HCT116 (cell line): ENCODE measurements around the gene CMA1. TPM values are rescaled to one million over a fixed set of nuclear protein-coding genes. Genes with fewer than 3 reads are reported as not detected.

ENCODE experiments used
- ATAC-seq: fragments of 200-7000 bp; cut with Tn5 transposase; 2 replicates; pipeline ENCODE4 v1.9.1; 2020; ENCODE audit warnings: mild to moderate bottlenecking, moderate library complexity
- BruUV-seq: library from RNA; stranded (reverse); fragments of 400-500 nt; replicated peaks from 2 replicates; lab custom pipeline; 2021; lab: Mats Ljungman, UMichigan
- CTCF ChIA-PET: fragments of 300-600 bp; sonication (Branson Sonifier 250); formaldehyde crosslinking; loops from one replicate; lab custom pipeline; 2021; ENCODE audit warnings: antibody characterized with exemption; lab: Charles Lee
- POLR2A ChIA-PET: fragments of 300-600, 350-600 bp; sonication (Branson Sonifier 250); formaldehyde crosslinking; loops from one replicate; lab custom pipeline; 2021; ENCODE audit warnings: antibody characterized with exemption; lab: Charles Lee
- RAD21 ChIA-PET, 2 experiments: fragments of 300-600 bp; sonication (Branson Sonifier 250); formaldehyde crosslinking; loops; one replicate each; lab custom pipeline; 2023; ENCODE audit warnings: low total read pairs in 2 of 2; ENCODE audit not compliant: uncharacterized antibody in 2 of 2, unreplicated experiment in 2 of 2, low non-redundant PET in 1 of 2; lab: Charles Lee
- DNase-seq: peaks from one replicate; pipeline ENCODE4 v3.0.0-alpha.2; 2010; ENCODE audit warnings: low read depth, low spot score
- H2AFZ ChIP-seq: fragments of 200-600 bp; shearing (Covaris generic), sonication (generic); 2 replicates; pipeline ENCODE4 v1.6.1; 2017; ENCODE audit warnings: low read depth, mixed run types, mixed read lengths, antibody characterized with exemption, low read length; ENCODE audit not compliant: poor library complexity, severe bottlenecking
- H3K27ac ChIP-seq: 2 replicates; pipeline ENCODE4 v1.5.1; 2012; ENCODE audit warnings: low read depth, low read length
- H3K27me3 ChIP-seq: fragments of 200-600 bp; sonication (generic); 2 replicates; pipeline ENCODE4 v1.6.1; 2016; ENCODE audit warnings: mixed run types, low read length, mixed read lengths; ENCODE audit not compliant: insufficient read depth
- H3K36me3 ChIP-seq, 2 experiments: fragments of 200-500 bp in 1 of 2; fragments of 200-600 bp in 1 of 2; sonication (Bioruptor generic) in 1 of 2; sonication (generic) in 1 of 2; 2 replicates each; pipeline versions ENCODE4 v1.5.1 to v1.6.1; 2014 to 2016; ENCODE audit warnings: low read length in 2 of 2, inconsistent platforms in 1 of 2, mixed read lengths in 1 of 2, mixed run types in 1 of 2; ENCODE audit not compliant: insufficient read depth in 2 of 2, control insufficient read depth in 1 of 2
- H3K4me1 ChIP-seq, 2 experiments: fragments of 200-600 bp in 1 of 2; sonication (generic) in 1 of 2; 2 replicates each; pipeline versions ENCODE4 v1.5.1 to v1.6.1; 2012 to 2017; ENCODE audit warnings: low read length in 2 of 2, inconsistent platforms in 1 of 2, mild to moderate bottlenecking in 1 of 2, mixed read lengths in 1 of 2, mixed run types in 1 of 2, moderate library complexity in 1 of 2; ENCODE audit not compliant: insufficient read depth in 2 of 2, control insufficient read depth in 1 of 2
- H3K4me2 ChIP-seq: fragments of 200-600 bp; sonication (generic); 2 replicates; pipeline ENCODE4 v1.6.1; 2017; ENCODE audit warnings: mixed run types, low read length, mixed read lengths
- H3K4me3 ChIP-seq, 2 experiments: fragments of 200-600 bp in 1 of 2; sonication (generic) in 1 of 2; replicated peaks in 1 of 2; 2 replicates each; pipeline ENCODE4 v1.5.1; 2011 to 2016; ENCODE audit warnings: low read length in 2 of 2, control low read depth in 1 of 2, low read depth in 1 of 2, mild to moderate bottlenecking in 1 of 2, mixed read lengths in 1 of 2, mixed run types in 1 of 2
- H3K79me2 ChIP-seq: fragments of 200-600 bp; sonication (generic); 2 replicates; pipeline ENCODE4 v1.6.1; 2017; ENCODE audit warnings: mild to moderate bottlenecking, mixed run types, low read length, moderate library complexity, mixed read lengths; ENCODE audit not compliant: insufficient read depth
- H3K9ac ChIP-seq: fragments of 200-600 bp; sonication (generic); 2 replicates; pipeline ENCODE4 v1.6.1; 2016; ENCODE audit warnings: low read length, mixed read lengths
- H3K9me2 ChIP-seq: fragments of 200-600 bp; sonication (generic), shearing (Covaris generic); 2 replicates; pipeline ENCODE4 v1.6.1; 2017; ENCODE audit warnings: mixed run types, mild to moderate bottlenecking, moderate library complexity; ENCODE audit not compliant: insufficient read depth
- H3K9me3 ChIP-seq, 2 experiments: fragments of 200-500 bp in 1 of 2; fragments of 200-600 bp in 1 of 2; sonication (Bioruptor generic) in 1 of 2; sonication (generic) in 1 of 2; 2 replicates each; pipeline ENCODE4 v1.6.1; 2014 to 2017; ENCODE audit warnings: low read length in 2 of 2, mixed read lengths in 2 of 2, inconsistent platforms in 1 of 2, low read depth in 1 of 2, mild to moderate bottlenecking in 1 of 2, mixed run types in 1 of 2, moderate library complexity in 1 of 2; ENCODE audit not compliant: control insufficient read depth in 1 of 2, insufficient read depth in 1 of 2
- H4K20me1 ChIP-seq: fragments of 200-600 bp; sonication (generic), shearing (Covaris generic); 2 replicates; pipeline ENCODE4 v1.6.1; 2017; ENCODE audit warnings: mixed run types, mild to moderate bottlenecking, moderate library complexity; ENCODE audit not compliant: insufficient read depth
- EZH2phosphoT487 ChIP-seq: fragments of 200-600 bp; IDR thresholded peaks from 2 replicates; pipeline ENCODE4 v1.6.1; 2018; ENCODE audit warnings: antibody characterized with exemption, borderline replicate concordance
- POLR2AphosphoS5 ChIP-seq: IDR thresholded peaks from 2 replicates; pipeline ENCODE4 v1.6.1; 2011; ENCODE audit warnings: mild to moderate bottlenecking, low read depth, low read length, moderate library complexity
- YY1 ChIP-seq: IDR thresholded peaks from 2 replicates; pipeline ENCODE4 v1.6.1; 2011; ENCODE audit warnings: low read length, low read depth, moderate library complexity, mild to moderate bottlenecking; ENCODE audit not compliant: insufficient replicate concordance; ENCODE audit errors: extremely low read depth
- intact Hi-C: fragments of 100-400 bp; cut with micrococcal nuclease; formaldehyde crosslinking; loops from 2 replicates; pipeline ENCODE4 v1.10.0; 2022
- total RNA-seq: library from RNA; stranded (reverse); gene quantifications from one replicate; pipeline ENCODE4 v1.2.1, GENCODE V29; 2021; ENCODE audit not compliant: unreplicated experiment
- TF ChIP-seq, protein P1 (sequence below): IDR thresholded peaks from 2 replicates; pipeline ENCODE4 v1.6.1; 2012; ENCODE audit warnings: low read depth
- TF ChIP-seq, protein P2 (sequence below), 3 experiments: fragments of 200-600 bp in 1 of 3; sonication (generic) in 1 of 3; IDR thresholded peaks in 2 of 3; conservative IDR thresholded peaks in 1 of 3; 2 replicates each; pipeline ENCODE4 v1.5.1; 2012 to 2017; ENCODE audit warnings: low read depth in 2 of 3, low read length in 2 of 3, antibody characterized with exemption in 1 of 3, borderline replicate concordance in 1 of 3, control low read depth in 1 of 3, mild to moderate bottlenecking in 1 of 3, mixed read lengths in 1 of 3, mixed run types in 1 of 3, moderate library complexity in 1 of 3; ENCODE audit not compliant: insufficient read depth in 1 of 3

Gene CMA1
- total RNA-seq, 1 experiment from 2014 or later, result not detected

DNA sequence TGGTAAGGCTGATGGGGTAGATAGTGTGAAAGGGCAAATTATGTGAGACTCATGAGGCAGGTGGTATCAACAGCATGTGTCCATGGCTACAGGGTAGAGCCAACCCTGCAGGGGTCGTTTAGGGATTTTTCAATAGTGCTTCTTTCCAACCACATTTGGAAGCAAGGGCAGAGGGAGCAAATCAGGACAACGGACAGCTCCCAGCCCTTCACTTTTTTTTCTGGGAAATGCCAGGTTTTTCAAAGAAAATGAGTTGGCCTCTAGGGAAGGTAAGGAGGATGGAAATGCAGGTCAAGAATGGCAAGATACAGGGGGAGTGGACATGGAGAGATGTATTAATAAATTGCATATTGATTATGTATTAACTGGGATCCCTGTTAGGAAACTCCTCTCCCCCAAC is 4.9 kb upstream of the CMA1 start:
- H3K4me3 ChIP-seq, result no peak overlapping the region
- H2AFZ ChIP-seq, result no peak overlapping the region
- no peak overlapping the region for H3K9ac ChIP-seq
- BruUV-seq, result no TSS peak
- ChIA-PET CTCF (no interaction called here), POLR2A (no interaction called here), RAD21 (no interaction called here)
- no peak overlapping the region for H3K27ac ChIP-seq
- DNase-seq (no peak), ATAC-seq (no peak)
- H3K27me3 ChIP-seq, result peaks cover 34% of the 10 kb centered on the region
- intact Hi-C loops, result no loop called here
- TF ChIP-seq POLR2AphosphoS5 (no peak), EZH2phosphoT487 (no peak), YY1 (no peak)
- TF ChIP-seq, protein P1, sequence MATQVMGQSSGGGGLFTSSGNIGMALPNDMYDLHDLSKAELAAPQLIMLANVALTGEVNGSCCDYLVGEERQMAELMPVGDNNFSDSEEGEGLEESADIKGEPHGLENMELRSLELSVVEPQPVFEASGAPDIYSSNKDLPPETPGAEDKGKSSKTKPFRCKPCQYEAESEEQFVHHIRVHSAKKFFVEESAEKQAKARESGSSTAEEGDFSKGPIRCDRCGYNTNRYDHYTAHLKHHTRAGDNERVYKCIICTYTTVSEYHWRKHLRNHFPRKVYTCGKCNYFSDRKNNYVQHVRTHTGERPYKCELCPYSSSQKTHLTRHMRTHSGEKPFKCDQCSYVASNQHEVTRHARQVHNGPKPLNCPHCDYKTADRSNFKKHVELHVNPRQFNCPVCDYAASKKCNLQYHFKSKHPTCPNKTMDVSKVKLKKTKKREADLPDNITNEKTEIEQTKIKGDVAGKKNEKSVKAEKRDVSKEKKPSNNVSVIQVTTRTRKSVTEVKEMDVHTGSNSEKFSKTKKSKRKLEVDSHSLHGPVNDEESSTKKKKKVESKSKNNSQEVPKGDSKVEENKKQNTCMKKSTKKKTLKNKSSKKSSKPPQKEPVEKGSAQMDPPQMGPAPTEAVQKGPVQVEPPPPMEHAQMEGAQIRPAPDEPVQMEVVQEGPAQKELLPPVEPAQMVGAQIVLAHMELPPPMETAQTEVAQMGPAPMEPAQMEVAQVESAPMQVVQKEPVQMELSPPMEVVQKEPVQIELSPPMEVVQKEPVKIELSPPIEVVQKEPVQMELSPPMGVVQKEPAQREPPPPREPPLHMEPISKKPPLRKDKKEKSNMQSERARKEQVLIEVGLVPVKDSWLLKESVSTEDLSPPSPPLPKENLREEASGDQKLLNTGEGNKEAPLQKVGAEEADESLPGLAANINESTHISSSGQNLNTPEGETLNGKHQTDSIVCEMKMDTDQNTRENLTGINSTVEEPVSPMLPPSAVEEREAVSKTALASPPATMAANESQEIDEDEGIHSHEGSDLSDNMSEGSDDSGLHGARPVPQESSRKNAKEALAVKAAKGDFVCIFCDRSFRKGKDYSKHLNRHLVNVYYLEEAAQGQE, result peak; percentile 60
- TF ChIP-seq, protein P2, sequence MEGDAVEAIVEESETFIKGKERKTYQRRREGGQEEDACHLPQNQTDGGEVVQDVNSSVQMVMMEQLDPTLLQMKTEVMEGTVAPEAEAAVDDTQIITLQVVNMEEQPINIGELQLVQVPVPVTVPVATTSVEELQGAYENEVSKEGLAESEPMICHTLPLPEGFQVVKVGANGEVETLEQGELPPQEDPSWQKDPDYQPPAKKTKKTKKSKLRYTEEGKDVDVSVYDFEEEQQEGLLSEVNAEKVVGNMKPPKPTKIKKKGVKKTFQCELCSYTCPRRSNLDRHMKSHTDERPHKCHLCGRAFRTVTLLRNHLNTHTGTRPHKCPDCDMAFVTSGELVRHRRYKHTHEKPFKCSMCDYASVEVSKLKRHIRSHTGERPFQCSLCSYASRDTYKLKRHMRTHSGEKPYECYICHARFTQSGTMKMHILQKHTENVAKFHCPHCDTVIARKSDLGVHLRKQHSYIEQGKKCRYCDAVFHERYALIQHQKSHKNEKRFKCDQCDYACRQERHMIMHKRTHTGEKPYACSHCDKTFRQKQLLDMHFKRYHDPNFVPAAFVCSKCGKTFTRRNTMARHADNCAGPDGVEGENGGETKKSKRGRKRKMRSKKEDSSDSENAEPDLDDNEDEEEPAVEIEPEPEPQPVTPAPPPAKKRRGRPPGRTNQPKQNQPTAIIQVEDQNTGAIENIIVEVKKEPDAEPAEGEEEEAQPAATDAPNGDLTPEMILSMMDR (IDR thresholded peaks at IDR 0.05 in 2 of 3, conservative IDR thresholded peaks at IDR 0.05 in 1 of 3; ENCODE audit: borderline replicate concordance in 1 of 3, insufficient read depth in 1 of 3, low read depth in 2 of 3, low read length in 2 of 3), result no peak
- H3K9me2 ChIP-seq, result no peaks in the 10 kb centered on the region
- H4K20me1 ChIP-seq, result no peaks in the 10 kb centered on the region
- no peak overlapping the region for H3K4me2 ChIP-seq
- H3K79me2 ChIP-seq, result no peaks in the 10 kb centered on the region
- H3K36me3 ChIP-seq, result no peaks in the 10 kb centered on the region
- no peaks in the 10 kb centered on the region for H3K9me3 ChIP-seq
- no peaks in the 10 kb centered on the region for H3K4me1 ChIP-seq
